Subcutaneous abdominal adipose tissue (tissue), 5 donors: ENCODE data around the gene GFI1.

Experiments
- H3K27ac ChIP-seq: one replicate; pipeline ENCODE4 v1.7.0; 2013; ENCODE audit warnings: low read depth, mild to moderate bottlenecking, inconsistent platforms, low read length, moderate library complexity
- H3K27me3 ChIP-seq, 5 donors: one replicate each; pipeline ENCODE4 v1.7.0; 2013; ENCODE audit warnings: low read length in 5 of 5, inconsistent platforms in 1 of 5; ENCODE audit not compliant: control insufficient read depth in 5 of 5, insufficient read depth in 4 of 5
- H3K36me3 ChIP-seq, 5 donors: one replicate each; pipeline ENCODE4 v1.7.0; 2013; ENCODE audit warnings: low read length in 5 of 5; ENCODE audit not compliant: control insufficient read depth in 5 of 5, insufficient read depth in 5 of 5
- H3K4me1 ChIP-seq, 5 donors: one replicate each; pipeline ENCODE4 v1.7.0; 2013; ENCODE audit warnings: low read length in 5 of 5, mild to moderate bottlenecking in 3 of 5, moderate library complexity in 1 of 5; ENCODE audit not compliant: control insufficient read depth in 5 of 5, insufficient read depth in 5 of 5
- H3K4me3 ChIP-seq, 5 donors: one replicate each; pipeline ENCODE4 v1.7.0; 2013; ENCODE audit warnings: low read length in 5 of 5, low read depth in 1 of 5
- H3K9ac ChIP-seq, 5 donors: one replicate each; pipeline ENCODE4 v1.7.0; 2013; ENCODE audit warnings: low read length in 5 of 5, mild to moderate bottlenecking in 4 of 5, moderate library complexity in 3 of 5
- H3K9me3 ChIP-seq, 5 donors: one replicate each; pipeline ENCODE4 v1.7.0; 2013; ENCODE audit warnings: low read length in 5 of 5; ENCODE audit not compliant: control insufficient read depth in 5 of 5
- donor health status: healthy.
- donor health status: healthy.
- donor health status: healthy.
- donor health status: healthy.
- donor health status: healthy.

GFI1 gene

DNA sequence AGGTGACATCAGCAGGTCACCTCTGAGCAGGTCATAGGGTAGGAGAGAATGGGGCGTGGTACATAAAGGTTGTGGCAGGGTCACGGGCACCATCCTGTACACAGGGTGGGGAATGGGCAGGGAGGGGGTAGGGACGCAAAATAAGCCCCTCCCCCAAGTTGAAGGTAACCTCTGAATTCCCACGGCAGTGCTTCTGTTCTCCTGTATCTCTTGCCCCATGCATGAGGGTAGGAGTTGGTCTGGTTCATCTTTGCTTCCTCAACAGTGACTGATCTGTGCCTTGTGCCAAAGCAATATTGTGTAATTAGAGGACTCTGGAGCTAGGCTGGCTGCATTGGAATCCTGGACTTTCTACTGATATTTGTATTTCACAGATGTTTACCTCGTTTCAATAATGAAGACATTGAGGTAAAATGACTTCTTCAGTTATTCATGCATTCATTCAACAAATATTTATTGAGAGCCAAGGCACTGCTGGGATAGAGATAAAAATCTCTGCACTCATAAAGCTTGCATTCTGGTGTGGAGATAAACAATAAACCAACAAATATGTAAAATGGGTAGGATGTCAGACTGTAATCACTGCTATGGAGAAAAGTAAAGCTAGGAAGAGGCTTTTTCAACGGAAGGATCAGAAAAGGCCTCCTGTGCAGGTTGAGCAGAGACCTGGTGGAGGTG, 18.4 kb upstream of the GFI1 start:
- no peaks in the 10 kb centered on the region for H3K27me3 ChIP-seq
- H3K36me3 ChIP-seq = no peaks in the 10 kb centered on the region
- no peak overlapping the region for H3K4me3 ChIP-seq
- no peaks in the 10 kb centered on the region for H3K9me3 ChIP-seq
- H3K27ac ChIP-seq = no peak overlapping the region
- H3K9ac ChIP-seq = no peak overlapping the region
- no peaks in the 10 kb centered on the region for H3K4me1 ChIP-seq

DNA sequence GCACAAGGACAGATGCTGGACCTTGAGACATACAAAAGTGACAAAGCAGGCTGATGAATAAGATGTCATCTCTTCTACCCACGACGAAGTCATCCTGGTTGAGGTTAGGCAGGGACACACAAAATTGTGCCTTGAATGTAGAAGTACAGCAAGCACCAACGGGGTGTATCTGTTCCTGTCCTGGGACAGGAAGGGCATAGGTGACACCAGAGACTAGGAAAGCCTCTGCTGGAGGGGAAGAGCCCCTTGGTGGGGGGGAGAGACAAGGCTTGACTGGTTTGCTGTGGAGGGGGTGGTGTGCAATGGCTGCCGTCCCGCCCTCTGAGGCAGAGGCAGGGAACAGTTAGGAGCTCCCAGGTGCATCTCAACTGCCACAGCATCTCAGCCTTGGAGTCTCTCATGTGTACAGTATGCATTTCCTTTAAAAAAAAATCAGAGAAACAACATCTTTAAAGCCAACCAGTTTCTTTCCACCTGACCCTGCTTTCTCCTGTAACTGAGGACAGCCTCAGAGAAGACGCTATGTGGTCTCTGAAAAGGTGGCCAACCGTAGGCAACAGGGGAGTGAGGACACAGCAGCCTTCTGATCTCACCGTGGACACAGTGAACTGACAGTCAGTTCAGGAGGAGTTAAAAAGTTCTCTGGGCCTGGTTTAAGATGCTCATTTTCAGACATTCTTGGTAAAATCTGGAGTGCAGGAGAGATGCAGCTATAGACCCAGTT, 17.7 kb upstream of the GFI1 start:
- Histone ChIP-seq H3K9me3 (no peaks in the 10 kb centered on the region), H3K36me3 (no peaks in the 10 kb centered on the region), H3K27me3 (no peaks in the 10 kb centered on the region), H3K9ac (no peak overlapping the region), H3K4me1 (no peaks in the 10 kb centered on the region), H3K4me3 (no peak overlapping the region), H3K27ac (no peak overlapping the region)

DNA sequence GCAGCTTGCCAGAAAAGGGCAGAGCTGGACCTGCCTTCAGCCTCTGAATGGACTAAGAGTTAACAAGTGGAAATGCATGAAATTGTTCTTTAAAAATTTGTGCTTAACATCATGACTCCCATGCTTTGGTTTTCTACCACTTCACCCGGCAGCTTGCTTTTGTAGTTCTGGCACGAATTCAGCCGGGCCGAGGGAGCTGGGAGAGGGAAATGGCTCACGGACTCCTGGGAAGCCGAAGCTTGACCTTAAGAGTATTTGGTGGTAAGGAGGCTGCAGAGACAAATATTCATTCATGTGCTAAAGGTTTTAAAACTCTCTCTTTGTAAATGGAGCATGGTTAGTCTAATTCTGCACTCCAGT, 17.2 kb upstream of the GFI1 start:
- no peaks in the 10 kb centered on the region for H3K36me3 ChIP-seq
- H3K27me3 ChIP-seq = no peaks in the 10 kb centered on the region
- H3K4me3 ChIP-seq = no peak overlapping the region
- H3K4me1 ChIP-seq = no peaks in the 10 kb centered on the region
- H3K27ac ChIP-seq = no peak overlapping the region
- no peak overlapping the region for H3K9ac ChIP-seq
- H3K9me3 ChIP-seq = no peaks in the 10 kb centered on the region

DNA sequence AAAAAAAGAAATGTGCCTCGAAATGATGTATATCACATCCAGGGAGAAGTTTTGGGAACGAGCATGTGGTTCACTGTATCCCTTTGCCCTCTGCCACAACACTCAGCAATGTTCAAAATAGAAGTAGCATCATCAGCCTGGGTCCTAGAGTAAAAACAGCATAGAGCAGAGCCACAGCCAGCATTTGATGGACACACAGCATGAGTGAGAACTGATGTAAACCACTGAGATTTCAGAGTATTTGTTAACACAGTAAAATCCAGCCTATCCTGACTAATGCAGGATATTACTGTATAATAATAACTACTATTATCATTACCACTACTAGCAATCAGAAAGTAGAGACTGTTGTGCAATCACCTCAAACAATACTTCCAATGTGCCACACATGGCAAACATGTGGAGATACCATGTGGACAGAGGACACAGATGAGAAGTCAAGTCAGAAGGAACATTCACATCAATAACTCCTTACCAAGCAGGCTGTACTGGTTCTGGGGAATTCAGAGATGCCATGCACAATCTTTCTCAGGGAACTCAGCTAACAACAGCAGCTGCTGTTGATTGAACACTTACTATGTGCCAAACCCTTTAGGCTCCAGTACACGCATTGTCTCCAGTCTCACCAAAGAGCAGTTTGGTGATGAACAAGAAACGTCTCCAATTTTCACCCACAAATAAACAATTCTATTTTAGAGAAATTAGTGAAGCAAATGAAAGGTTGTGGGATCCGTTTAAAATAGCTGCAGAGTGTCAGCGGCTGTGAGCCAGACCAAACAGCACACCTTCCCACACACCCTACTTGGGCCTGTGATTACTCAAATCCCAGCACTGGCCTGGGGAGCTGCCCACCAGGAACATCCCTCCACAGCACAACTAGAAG, 16.6 kb upstream of the GFI1 start:
- no peaks in the 10 kb centered on the region for H3K36me3 ChIP-seq
- H3K4me1 ChIP-seq = no peaks in the 10 kb centered on the region
- no peak overlapping the region for H3K27ac ChIP-seq
- no peak overlapping the region for H3K9ac ChIP-seq
- H3K4me3 ChIP-seq = no peak overlapping the region
- H3K27me3 ChIP-seq = no peaks in the 10 kb centered on the region
- H3K9me3 ChIP-seq = no peaks in the 10 kb centered on the region

DNA sequence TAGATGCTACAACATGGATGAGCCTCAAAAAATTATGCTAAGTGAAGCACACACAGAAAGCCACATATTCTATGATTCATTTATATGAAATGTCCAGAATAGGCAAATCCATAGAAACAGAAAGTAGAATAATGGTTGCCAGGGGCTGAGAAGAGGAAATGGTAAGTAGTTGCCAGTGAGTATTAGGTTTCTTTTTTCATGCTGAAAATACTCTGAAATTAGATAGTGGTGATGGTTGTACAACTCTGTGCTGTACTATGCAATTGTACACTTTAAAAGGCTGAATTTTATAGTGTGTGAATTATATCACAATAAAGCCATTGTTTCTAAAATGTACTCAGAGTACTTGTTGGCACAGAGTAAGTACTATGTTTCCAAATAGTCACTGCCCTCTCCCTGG, 15.5 kb upstream of the GFI1 start:
- no peaks in the 10 kb centered on the region for H3K9me3 ChIP-seq
- no peak overlapping the region for H3K4me3 ChIP-seq
- H3K36me3 ChIP-seq = no peaks in the 10 kb centered on the region

DNA sequence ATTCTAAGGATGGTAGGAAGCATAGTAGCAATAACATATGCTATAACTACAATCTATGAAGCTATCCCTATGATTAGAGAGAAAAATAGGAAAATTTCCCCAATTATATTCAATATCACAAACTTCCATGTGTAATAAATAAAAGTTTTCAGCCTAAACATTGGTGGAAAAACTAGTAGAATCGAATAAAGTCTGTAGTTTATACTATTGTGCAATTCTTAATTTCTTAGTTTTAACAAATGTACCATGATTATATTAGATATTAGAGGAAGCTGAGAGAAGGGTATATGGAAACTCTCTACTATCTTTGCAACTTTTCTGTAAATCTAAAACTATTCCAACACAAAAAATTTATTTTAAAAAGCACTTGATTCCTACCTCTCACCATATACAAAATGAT, 13.8 kb upstream of the GFI1 start:
- no peaks in the 10 kb centered on the region for H3K36me3 ChIP-seq
- no peak overlapping the region for H3K27ac ChIP-seq
- H3K4me1 ChIP-seq = no peaks in the 10 kb centered on the region
- no peak overlapping the region for H3K9ac ChIP-seq
- no peaks in the 10 kb centered on the region for H3K9me3 ChIP-seq
- no peaks in the 10 kb centered on the region for H3K27me3 ChIP-seq
- no peak overlapping the region for H3K4me3 ChIP-seq

More for the DNA sequence above, 15.5 kb upstream of the GFI1 start:
- Histone ChIP-seq H3K27me3 (no peaks in the 10 kb centered on the region), H3K4me1 (no peaks in the 10 kb centered on the region), H3K9ac (no peak overlapping the region), H3K27ac (no peak overlapping the region)

DNA sequence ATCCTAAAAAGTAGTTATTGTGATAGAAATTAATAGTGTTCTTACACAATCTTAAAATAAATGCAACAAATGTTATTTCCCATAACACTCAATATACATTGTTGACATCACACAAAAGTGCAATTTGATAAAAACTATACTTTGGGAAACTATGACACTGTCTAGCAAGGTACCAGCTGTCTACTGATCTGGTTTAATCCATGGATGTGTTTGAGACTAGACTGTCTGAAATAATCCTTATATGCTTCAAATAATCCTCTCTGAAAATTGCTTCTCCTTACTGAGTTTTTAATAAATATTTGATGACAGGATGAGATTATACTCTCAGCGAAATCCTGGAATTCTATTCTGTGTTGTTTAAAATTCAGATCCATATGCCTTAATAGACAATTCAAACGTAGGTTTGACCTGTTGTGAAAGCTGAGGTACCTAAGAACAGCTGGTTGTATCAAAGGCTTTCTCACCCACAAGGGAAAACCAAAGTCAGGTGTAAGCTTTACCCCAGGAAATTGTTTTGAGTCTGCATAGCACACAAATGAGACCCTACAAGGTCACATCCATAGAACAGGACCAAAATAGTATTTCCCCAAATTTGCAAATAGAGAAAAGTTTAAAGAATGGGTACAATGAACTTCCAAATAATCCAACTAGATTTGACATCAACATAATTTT, 8.8 kb upstream of the GFI1 start:
- H3K27me3 ChIP-seq = no peaks in the 10 kb centered on the region
- no peak overlapping the region for H3K9ac ChIP-seq
- no peaks in the 10 kb centered on the region for H3K4me1 ChIP-seq
- no peak overlapping the region for H3K27ac ChIP-seq
- H3K9me3 ChIP-seq = no peaks in the 10 kb centered on the region
- H3K4me3 ChIP-seq = no peak overlapping the region
- no peaks in the 10 kb centered on the region for H3K36me3 ChIP-seq

DNA sequence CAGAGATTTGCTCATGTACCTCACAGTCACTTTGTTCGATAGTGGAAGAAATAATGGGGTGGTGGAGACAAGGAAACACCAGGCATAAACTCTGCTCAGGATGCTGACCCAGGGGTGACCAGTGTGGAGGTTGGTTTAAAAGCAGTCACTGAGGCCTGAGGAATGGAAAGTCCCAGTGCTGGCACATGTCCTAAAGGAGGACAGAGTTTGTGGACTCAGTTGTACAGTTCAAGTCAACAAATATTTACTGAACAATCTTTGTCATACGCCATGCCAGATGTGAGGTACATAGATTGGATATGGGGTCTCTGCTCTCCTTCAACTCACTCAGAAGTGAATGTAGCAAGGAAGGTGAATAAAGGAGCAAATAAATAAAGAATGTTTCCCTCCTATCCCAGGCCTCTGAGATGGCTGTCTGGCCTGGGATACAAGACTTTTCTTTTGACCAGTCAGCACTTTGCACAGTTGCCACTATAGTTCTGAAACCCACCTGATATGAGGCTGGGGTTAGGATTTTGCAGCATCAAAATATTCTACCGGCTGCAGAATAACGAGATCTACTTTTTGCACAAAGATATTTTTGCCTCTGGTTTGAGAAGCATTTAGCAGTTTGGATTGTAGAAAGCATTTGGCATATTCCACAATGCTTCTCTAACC, 7.9 kb upstream of the GFI1 start:
- Histone ChIP-seq H3K9ac (no peak overlapping the region), H3K4me3 (no peak overlapping the region), H3K27ac (no peak overlapping the region), H3K9me3 (no peaks in the 10 kb centered on the region), H3K27me3 (no peaks in the 10 kb centered on the region), H3K4me1 (no peaks in the 10 kb centered on the region), H3K36me3 (no peaks in the 10 kb centered on the region)

DNA sequence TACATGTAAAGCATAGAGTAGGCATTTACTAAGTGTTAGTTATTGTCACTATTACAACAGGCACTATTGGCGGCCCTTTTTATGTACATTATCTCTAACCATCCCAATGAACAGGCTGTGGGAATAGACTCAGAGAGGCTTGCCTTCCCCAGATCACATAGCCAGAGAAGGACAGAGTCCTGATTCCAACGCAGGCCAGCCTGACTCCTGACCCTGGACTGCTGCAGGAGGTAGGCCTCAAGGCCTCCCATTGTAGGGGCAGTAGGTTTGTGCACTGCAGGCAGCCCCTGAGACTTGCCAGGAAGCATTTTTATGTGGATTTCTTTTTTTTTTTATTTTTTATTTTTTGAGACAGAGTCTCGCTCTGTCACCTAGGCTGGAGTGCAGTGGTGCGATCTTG, 6.4 kb upstream of the GFI1 start:
- no peaks in the 10 kb centered on the region for H3K4me1 ChIP-seq
- no peaks in the 10 kb centered on the region for H3K36me3 ChIP-seq

More for the DNA sequence above, 6.4 kb upstream of the GFI1 start:
- no peaks in the 10 kb centered on the region for H3K9me3 ChIP-seq
- peaks cover 0 to 4% (median 0%) of the 10 kb centered on the region in 5 donors for H3K27me3 ChIP-seq
- no peak overlapping the region for H3K27ac ChIP-seq
- no peak overlapping the region for H3K9ac ChIP-seq
- no peak overlapping the region for H3K4me3 ChIP-seq
